HEK293 (cell line): Measurements from ENCODE around the gene ATAD1.
"Not testable (repeated sequence)": the region's sequence is repeated elsewhere in the genome, so short reads cannot be mapped to it uniquely, and the experiment has no call there.

Experiments
- SCRT1 ChIP-seq: fragments of 450-650 bp; formaldehyde crosslinking; IDR thresholded peaks from 2 replicates; pipeline ENCODE4 v1.5.1; 2016; ENCODE audit warnings: missing biosample characterization, missing genetic modification characterization, borderline replicate concordance
- ZNF394 ChIP-seq: fragments of 450-650 bp; formaldehyde crosslinking; IDR thresholded peaks from 2 replicates; pipeline ENCODE4 v1.5.1; 2016; ENCODE audit warnings: missing biosample characterization, missing genetic modification characterization, mild to moderate bottlenecking, moderate library complexity, borderline replicate concordance
- TF ChIP-seq, protein P1 (sequence below): fragments of 450-650 bp; formaldehyde crosslinking; IDR thresholded peaks from 2 replicates; pipeline ENCODE4 v1.5.1; 2016; ENCODE audit warnings: missing biosample characterization, missing genetic modification characterization

- TF ChIP-seq ZNF394; SCRT1 (tag by site-specific recombination): not testable (repeated sequence)
- TF ChIP-seq, protein P1, sequence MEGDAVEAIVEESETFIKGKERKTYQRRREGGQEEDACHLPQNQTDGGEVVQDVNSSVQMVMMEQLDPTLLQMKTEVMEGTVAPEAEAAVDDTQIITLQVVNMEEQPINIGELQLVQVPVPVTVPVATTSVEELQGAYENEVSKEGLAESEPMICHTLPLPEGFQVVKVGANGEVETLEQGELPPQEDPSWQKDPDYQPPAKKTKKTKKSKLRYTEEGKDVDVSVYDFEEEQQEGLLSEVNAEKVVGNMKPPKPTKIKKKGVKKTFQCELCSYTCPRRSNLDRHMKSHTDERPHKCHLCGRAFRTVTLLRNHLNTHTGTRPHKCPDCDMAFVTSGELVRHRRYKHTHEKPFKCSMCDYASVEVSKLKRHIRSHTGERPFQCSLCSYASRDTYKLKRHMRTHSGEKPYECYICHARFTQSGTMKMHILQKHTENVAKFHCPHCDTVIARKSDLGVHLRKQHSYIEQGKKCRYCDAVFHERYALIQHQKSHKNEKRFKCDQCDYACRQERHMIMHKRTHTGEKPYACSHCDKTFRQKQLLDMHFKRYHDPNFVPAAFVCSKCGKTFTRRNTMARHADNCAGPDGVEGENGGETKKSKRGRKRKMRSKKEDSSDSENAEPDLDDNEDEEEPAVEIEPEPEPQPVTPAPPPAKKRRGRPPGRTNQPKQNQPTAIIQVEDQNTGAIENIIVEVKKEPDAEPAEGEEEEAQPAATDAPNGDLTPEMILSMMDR (tag by site-specific recombination) = not testable (repeated sequence)
These were observed 79.8 kb downstream of the ATAD1 start for GRCh38 chr10:87738253-87738652.
